Activated CD4-positive, alpha-beta T cell treated with anti-CD3 and anti-CD28 coated beads for 48 hours (primary cell): ENCODE results near the gene MIDN.

Experiments used
- DNase-seq: peaks from one replicate; pipeline ENCODE4 v3.0.0-alpha.2; 2020

The MIDN gene

GRCh38 chr19:1259876-1260748 lies 11.7 kb downstream of the MIDN start:
- DNase-seq, result peak; percentile 63

- DNase-seq, result peak; percentile 98
These were observed 12.6 kb downstream of the MIDN start for GRCh38 chr19:1260749-1261537.

- DNase-seq, result peak; percentile 44
These were observed 13.1 kb downstream of the MIDN start for GRCh38 chr19:1261538-1261797.

- peak; percentile 40 for DNase-seq
These were observed 13.6 kb downstream of the MIDN start for GRCh38 chr19:1261798-1262622.

- DNase-seq, result no peak
These were observed 14.3 kb downstream of the MIDN start for GRCh38 chr19:1262623-1263123.

GRCh38 chr19:1263188-1263587 lies 14.8 kb downstream of the MIDN start:
- DNase-seq, result no peak

- no peak for DNase-seq
These were observed 16.6 kb downstream of the MIDN start for GRCh38 chr19:1264801-1265614.

GRCh38 chr19:1265615-1266128 lies 17.3 kb downstream of the MIDN start:
- peak; percentile 58 for DNase-seq

GRCh38 chr19:1266129-1266915 lies 17.9 kb downstream of the MIDN start:
- peak; percentile 87 for DNase-seq

- peak; percentile 73 for DNase-seq
These were observed 18.6 kb downstream of the MIDN start for GRCh38 chr19:1266916-1267476.

- no peak for DNase-seq
These were observed 19.3 kb downstream of the MIDN start for GRCh38 chr19:1267477-1268225.

GRCh38 chr19:1268226-1269064 lies 20.1 kb downstream of the MIDN start:
- no peak for DNase-seq

GRCh38 chr19:1269065-1269477 lies 20.7 kb downstream of the MIDN start, which contains the start of gene CIRBP:
Gene CIRBP (plus strand): TSS chr19:1269332. CDS start chr19:1270934, 1,602 bp downstream.
- DNase-seq, result peak; percentile 100

- DNase-seq, result peak; percentile 90
These were observed 21.3 kb downstream of the MIDN start for GRCh38 chr19:1269478-1270212.

GRCh38 chr19:1270213-1270853 lies 21.9 kb downstream of the MIDN start:
- DNase-seq, result peak; percentile 47

- no peak for DNase-seq
These were observed 22.6 kb downstream of the MIDN start for GRCh38 chr19:1270854-1271527.
